ENCODE results near the gene ALAS2. TPM values are rescaled to one million over a fixed set of nuclear protein-coding genes. Genes with fewer than 3 reads are reported as not detected.

The ALAS2 gene
- total RNA-seq, 1 experiment from 2014 or later, result not detected

- H3K27ac Mint-ChIP-seq (ENCODE audit: unreplicated experiment), result peak overlapping the region; percentile 30
- Histone ChIP-seq H3K9me3 (no peaks in the 10 kb centered on the region), H3K4me3 (ENCODE audit: low read depth, low read length) (no peak overlapping the region), H3K27me3 (replicated peaks; ENCODE audit: control insufficient read depth, insufficient read depth, low read length) (no peaks in the 10 kb centered on the region), H3K36me3 (ENCODE audit: control insufficient read depth, insufficient read depth, low read length) (peaks cover 2% of the 10 kb centered on the region; the same call in 1 of the 2 replicates), H3K4me1 (peaks cover 12% of the 10 kb centered on the region)
- POLR2A ChIA-PET, result no interaction called here
- no peaks in the 10 kb centered on the region for H3K27me3 Mint-ChIP-seq (ENCODE audit: insufficient read depth, unreplicated experiment)
- peak overlapping the region; percentile 56 for H3K4me3 Mint-ChIP-seq (ENCODE audit: unreplicated experiment)
- DNase-seq, result no peak
- no peak for TF ChIP-seq CTCF (IDR thresholded peaks at IDR 0.05; ENCODE audit: insufficient read depth in 1 of 2, low read depth in 1 of 2, low read length in 1 of 2, severe bottlenecking in 1 of 2, unreplicated experiment in 1 of 2)
- CTCF ChIA-PET, result interaction anchor here (0.6 to 1.1 kb wide), 2 partner anchors 104 to 367 kb away, joined by 3 to 6 read pairs; no protein-coding TSS in a partner anchor
- no TSS peak for BruUV-seq (replicated peaks)
- H3K9me3 Mint-ChIP-seq (ENCODE audit: unreplicated experiment), result no peaks in the 10 kb centered on the region
- peaks cover 25% of the 10 kb centered on the region for H3K36me3 Mint-ChIP-seq (ENCODE audit: insufficient read depth, unreplicated experiment)
- intact Hi-C loops (cut with micrococcal nuclease; ENCODE audit: unreplicated experiment), result no loop called here
- H3K4me1 Mint-ChIP-seq (ENCODE audit: low read depth, unreplicated experiment), result peaks cover 7% of the 10 kb centered on the region
Observed at GRCh38 chrX:55006827-55007621, 23.8 kb downstream of the ALAS2 start.

- Histone ChIP-seq H3K36me3 (ENCODE audit: control insufficient read depth, insufficient read depth, low read length) (peaks cover 2% of the 10 kb centered on the region; the same call in 1 of the 2 replicates), H3K4me1 (peaks cover 12% of the 10 kb centered on the region), H3K4me3 (ENCODE audit: low read depth, low read length) (no peak overlapping the region), H3K9me3 (no peaks in the 10 kb centered on the region), H3K27me3 (replicated peaks; ENCODE audit: control insufficient read depth, insufficient read depth, low read length) (no peaks in the 10 kb centered on the region)
- Mint-ChIP-seq H3K27ac (ENCODE audit: unreplicated experiment) (no peak overlapping the region), H3K4me1 (ENCODE audit: low read depth, unreplicated experiment) (peaks cover 7% of the 10 kb centered on the region), H3K36me3 (ENCODE audit: insufficient read depth, unreplicated experiment) (peaks cover 25% of the 10 kb centered on the region), H3K4me3 (ENCODE audit: unreplicated experiment) (no peak overlapping the region), H3K27me3 (ENCODE audit: insufficient read depth, unreplicated experiment) (no peaks in the 10 kb centered on the region), H3K9me3 (ENCODE audit: unreplicated experiment) (no peaks in the 10 kb centered on the region)
- no peak for TF ChIP-seq CTCF (IDR thresholded peaks at IDR 0.05; ENCODE audit: insufficient read depth in 1 of 2, low read depth in 1 of 2, low read length in 1 of 2, severe bottlenecking in 1 of 2, unreplicated experiment in 1 of 2)
- POLR2A ChIA-PET, result no interaction called here
- no TSS peak for BruUV-seq (replicated peaks)
- no peak for DNase-seq
- intact Hi-C loops (cut with micrococcal nuclease; ENCODE audit: unreplicated experiment), result no loop called here
- CTCF ChIA-PET, result no interaction called here
Observed at GRCh38 chrX:55005256-55005655, 25.5 kb downstream of the ALAS2 start.

- Histone ChIP-seq H3K4me1 (peaks cover 12% of the 10 kb centered on the region), H3K27me3 (replicated peaks; ENCODE audit: control insufficient read depth, insufficient read depth, low read length) (no peaks in the 10 kb centered on the region), H3K4me3 (ENCODE audit: low read depth, low read length) (no peak overlapping the region), H3K36me3 (ENCODE audit: control insufficient read depth, insufficient read depth, low read length) (peaks cover 2% of the 10 kb centered on the region; the same call in 1 of the 2 replicates), H3K9me3 (no peaks in the 10 kb centered on the region)
- H3K36me3 Mint-ChIP-seq (ENCODE audit: insufficient read depth, unreplicated experiment), result peaks cover 25% of the 10 kb centered on the region
- H3K4me3 Mint-ChIP-seq (ENCODE audit: unreplicated experiment), result no peak overlapping the region
- H3K27ac Mint-ChIP-seq (ENCODE audit: unreplicated experiment), result no peak overlapping the region
- no peak for TF ChIP-seq CTCF (IDR thresholded peaks at IDR 0.05; ENCODE audit: insufficient read depth in 1 of 2, low read depth in 1 of 2, low read length in 1 of 2, severe bottlenecking in 1 of 2, unreplicated experiment in 1 of 2)
- H3K27me3 Mint-ChIP-seq (ENCODE audit: insufficient read depth, unreplicated experiment), result no peaks in the 10 kb centered on the region
- no peak for DNase-seq
- no peaks in the 10 kb centered on the region for H3K9me3 Mint-ChIP-seq (ENCODE audit: unreplicated experiment)
- POLR2A ChIA-PET, result no interaction called here
- intact Hi-C loops (cut with micrococcal nuclease; ENCODE audit: unreplicated experiment), result no loop called here
- H3K4me1 Mint-ChIP-seq (ENCODE audit: low read depth, unreplicated experiment), result peaks cover 7% of the 10 kb centered on the region
- CTCF ChIA-PET, result no interaction called here
- BruUV-seq (replicated peaks), result no TSS peak
Observed at GRCh38 chrX:55004231-55004630, 26.5 kb downstream of the ALAS2 start.

All from Caco-2 (cell line).